Astrocyte (in vitro differentiated cells and primary cell): ENCODE data around the gene AKR1B15. TPM values are rescaled to one million over a fixed set of nuclear protein-coding genes. Genes with fewer than 3 reads are reported as not detected.

Experiments
- DNase-seq: peaks from one replicate; pipeline ENCODE4 v3.0.0-alpha.2; 2010; ENCODE audit warnings: low read depth
- FAIRE-seq: peaks from 2 replicates; lab custom pipeline; 2011; peaks lifted over from hg19 to GRCh38; lab: Jason Lieb, UNC
- H2AFZ ChIP-seq: 2 replicates; pipeline ENCODE4 v1.6.0; 2012; ENCODE audit warnings: low read depth, low read length, inconsistent platforms
- H3K27ac ChIP-seq: 2 replicates; pipeline ENCODE4 v1.5.1; 2011; ENCODE audit warnings: low read depth, low read length, inconsistent platforms
- H3K27me3 ChIP-seq: 2 replicates; pipeline ENCODE4 v1.6.0; 2011; ENCODE audit warnings: low read length, inconsistent platforms; ENCODE audit not compliant: insufficient read depth
- H3K36me3 ChIP-seq: 2 replicates; pipeline ENCODE4 v1.5.1; 2011; ENCODE audit warnings: low read length, inconsistent platforms; ENCODE audit not compliant: insufficient read depth
- H3K4me1 ChIP-seq: 2 replicates; pipeline ENCODE4 v1.5.1; 2011; ENCODE audit warnings: low read length, inconsistent platforms; ENCODE audit not compliant: insufficient read depth
- H3K4me2 ChIP-seq: 2 replicates; pipeline ENCODE4 v1.6.0; 2012; ENCODE audit warnings: low read length, inconsistent platforms
- H3K4me3 ChIP-seq: 2 replicates; pipeline ENCODE4 v1.5.1; 2011; ENCODE audit warnings: low read depth, mild to moderate bottlenecking, low read length, inconsistent platforms; ENCODE audit not compliant: insufficient read depth
- H3K79me2 ChIP-seq: 2 replicates; pipeline ENCODE4 v1.6.0; 2012; ENCODE audit warnings: mild to moderate bottlenecking, low read length, inconsistent platforms; ENCODE audit not compliant: insufficient read depth
- H3K9ac ChIP-seq: 2 replicates; pipeline ENCODE4 v1.6.0; 2012; ENCODE audit warnings: mild to moderate bottlenecking, low read length, inconsistent platforms
- H3K9me3 ChIP-seq: 2 replicates; pipeline ENCODE4 v1.5.1; 2012; ENCODE audit warnings: low read depth, mild to moderate bottlenecking, low read length, inconsistent platforms; ENCODE audit not compliant: insufficient read depth
- H4K20me1 ChIP-seq: 2 replicates; pipeline ENCODE4 v1.6.0; 2012; ENCODE audit warnings: low read length, inconsistent platforms; ENCODE audit not compliant: insufficient read depth
- H3K27ac Mint-ChIP-seq: one replicate; pipeline ENCODE4 v1.8.0; 2021; ENCODE audit warnings: mild to moderate bottlenecking, mixed read lengths; ENCODE audit not compliant: unreplicated experiment
- H3K27me3 Mint-ChIP-seq: one replicate; pipeline ENCODE4 v1.8.0; 2021; ENCODE audit warnings: low read depth, mixed read lengths; ENCODE audit not compliant: unreplicated experiment
- H3K36me3 Mint-ChIP-seq: one replicate; pipeline ENCODE4 v1.8.0; 2021; ENCODE audit warnings: low read depth, mixed read lengths; ENCODE audit not compliant: unreplicated experiment
- H3K4me1 Mint-ChIP-seq: one replicate; pipeline ENCODE4 v1.8.0; 2021; ENCODE audit warnings: low read depth, mixed read lengths; ENCODE audit not compliant: unreplicated experiment
- H3K4me3 Mint-ChIP-seq: one replicate; pipeline ENCODE4 v1.8.0; 2021; ENCODE audit warnings: mild to moderate bottlenecking, moderate library complexity, mixed read lengths; ENCODE audit not compliant: unreplicated experiment
- H3K9me3 Mint-ChIP-seq: one replicate; pipeline ENCODE4 v1.8.0; 2021; ENCODE audit warnings: mild to moderate bottlenecking, mixed read lengths; ENCODE audit not compliant: unreplicated experiment
- CTCF ChIP-seq: IDR thresholded peaks from 2 replicates; pipeline ENCODE4 v1.5.1; 2011; ENCODE audit warnings: low read depth, mild to moderate bottlenecking, inconsistent platforms, low read length, moderate library complexity; ENCODE audit not compliant: insufficient read depth
- EZH2 ChIP-seq: IDR thresholded peaks from 2 replicates; pipeline ENCODE4 v1.6.1; 2012; ENCODE audit warnings: mild to moderate bottlenecking, low read length, inconsistent platforms; ENCODE audit not compliant: insufficient read depth
- total RNA-seq: library from RNA; stranded (reverse); gene quantifications from 2 replicates; pipeline ENCODE4 v1.2.1, GENCODE V29; 2021

Gene AKR1B15
- total RNA-seq, 1 donor from 2014 or later, result not detected

- H3K4me2 ChIP-seq, result no peak overlapping the region
- no peak for DNase-seq
- no peak overlapping the region for H3K9ac ChIP-seq
- no peaks in the 10 kb centered on the region for H3K4me1 ChIP-seq
- no peak for TF ChIP-seq CTCF
- TF ChIP-seq EZH2, result no peak
- H3K36me3 ChIP-seq, result no peaks in the 10 kb centered on the region
- FAIRE-seq, result no peak
- H3K4me3 ChIP-seq, result no peak overlapping the region
- Mint-ChIP-seq H3K27me3 (peaks cover 17% of the 10 kb centered on the region), H3K4me1 (peaks cover 5% of the 10 kb centered on the region), H3K27ac (no peak overlapping the region), H3K4me3 (no peak overlapping the region), H3K9me3 (peaks cover 6% of the 10 kb centered on the region), H3K36me3 (no peaks in the 10 kb centered on the region)
- H4K20me1 ChIP-seq, result no peaks in the 10 kb centered on the region
- H2AFZ ChIP-seq, result no peak overlapping the region
- no peak overlapping the region for H3K27ac ChIP-seq
- peaks cover 3% of the 10 kb centered on the region for H3K27me3 ChIP-seq
- no peaks in the 10 kb centered on the region for H3K9me3 ChIP-seq
- no peaks in the 10 kb centered on the region for H3K79me2 ChIP-seq
Observed at GRCh38 chr7:134549366-134549765, 456 bp downstream of the AKR1B15 start.

GRCh38 chr7:134552105-134552504, 3.2 kb downstream of the AKR1B15 start:
- H3K9me3 Mint-ChIP-seq, result peaks cover 6% of the 10 kb centered on the region
- H3K4me1 Mint-ChIP-seq, result peaks cover 1% of the 10 kb centered on the region
- no peaks in the 10 kb centered on the region for H4K20me1 ChIP-seq
- H3K4me1 ChIP-seq, result no peaks in the 10 kb centered on the region
- H3K9me3 ChIP-seq, result no peaks in the 10 kb centered on the region
- H3K4me2 ChIP-seq, result no peak overlapping the region
- H3K79me2 ChIP-seq, result no peaks in the 10 kb centered on the region
- FAIRE-seq, result no peak
- H3K36me3 Mint-ChIP-seq, result no peaks in the 10 kb centered on the region
- peaks cover 22% of the 10 kb centered on the region for H3K27me3 Mint-ChIP-seq
- H3K4me3 ChIP-seq, result no peak overlapping the region
- TF ChIP-seq EZH2 (no peak), CTCF (no peak)
- H2AFZ ChIP-seq, result no peak overlapping the region
- no peak overlapping the region for H3K27ac ChIP-seq
- H3K27ac Mint-ChIP-seq, result no peak overlapping the region
- H3K9ac ChIP-seq, result no peak overlapping the region
- no peak overlapping the region for H3K4me3 Mint-ChIP-seq
- H3K27me3 ChIP-seq, result peaks cover 10% of the 10 kb centered on the region
- no peak for DNase-seq
- H3K36me3 ChIP-seq, result no peaks in the 10 kb centered on the region

- H3K27ac Mint-ChIP-seq, result peak overlapping the region; percentile 36
Observed at GRCh38 chr7:134553976-134554375, 5.1 kb downstream of the AKR1B15 start.

More at GRCh38 chr7:134553976-134554375, 5.1 kb downstream of the AKR1B15 start:
- Mint-ChIP-seq H3K4me1 (no peaks in the 10 kb centered on the region), H3K4me3 (no peak overlapping the region), H3K27me3 (peaks cover 26% of the 10 kb centered on the region), H3K36me3 (no peaks in the 10 kb centered on the region), H3K9me3 (peaks cover 6% of the 10 kb centered on the region)
- Histone ChIP-seq H3K9me3 (no peaks in the 10 kb centered on the region), H3K4me2 (no peak overlapping the region), H3K36me3 (no peaks in the 10 kb centered on the region), H3K4me3 (no peak overlapping the region), H3K4me1 (no peaks in the 10 kb centered on the region), H3K27me3 (peaks cover 14% of the 10 kb centered on the region), H3K9ac (no peak overlapping the region), H2AFZ (no peak overlapping the region), H3K79me2 (no peaks in the 10 kb centered on the region), H4K20me1 (no peaks in the 10 kb centered on the region), H3K27ac (no peak overlapping the region)
- DNase-seq (no peak), FAIRE-seq (no peak)
- TF ChIP-seq EZH2 (no peak), CTCF (no peak)
